ENCODE results near the gene EYA2. TPM values are rescaled to one million over a fixed set of nuclear protein-coding genes. Genes with fewer than 3 reads are reported as not detected.
A peak's percentile ranks its signal among the peaks of the same experiment; 100 is the strongest.
"Not testable (repeated sequence)": the region's sequence is repeated elsewhere in the genome, so short reads cannot be mapped to it uniquely, and the experiment has no call there.

Gene EYA2
- polyA plus RNA-seq, 1 experiment, result 4.0 TPM

DNA sequence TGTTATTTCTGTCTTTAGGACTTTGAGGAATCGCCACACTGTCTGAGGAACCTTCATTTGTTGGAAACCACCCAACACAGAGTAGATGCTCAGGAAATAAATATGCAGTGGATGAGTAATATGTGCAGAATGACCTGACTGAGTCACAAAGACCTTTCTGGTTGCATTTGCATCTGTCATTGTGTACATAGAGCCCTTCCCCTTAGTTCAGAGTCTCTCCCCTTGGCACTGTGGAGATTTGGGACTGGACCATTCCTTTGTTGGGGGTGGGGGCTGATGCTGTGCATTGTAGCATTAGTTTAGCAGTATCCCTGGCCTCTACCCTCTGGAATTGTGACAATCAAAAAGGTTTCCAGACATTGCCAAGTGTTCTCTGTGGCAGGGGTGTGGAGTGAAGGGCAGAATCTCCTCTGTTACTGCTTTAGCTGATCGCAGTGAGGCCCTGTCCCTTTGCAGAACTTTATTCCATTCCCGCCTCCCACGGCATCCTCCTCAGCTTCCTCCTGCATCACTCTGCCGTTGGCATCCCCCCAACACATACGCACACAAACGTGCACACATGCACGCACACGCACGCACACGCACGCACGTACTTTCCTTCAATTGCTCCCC lies 64.5 kb downstream of the EYA2 start:
- Histone ChIP-seq H3K4me3 (ENCODE audit: low read depth, low read length) (no peak overlapping the region), H3K27me3 (ENCODE audit: control insufficient read depth, insufficient read depth, low read length) (no peaks in the 10 kb centered on the region), H3K9me3 (ENCODE audit: control insufficient read depth, insufficient read depth, low read length) (peaks cover 6% of the 10 kb centered on the region), H3K27ac (ENCODE audit: low read depth, low read length) (peak overlapping the region; percentile 79)
- TF ChIP-seq, protein P1, sequence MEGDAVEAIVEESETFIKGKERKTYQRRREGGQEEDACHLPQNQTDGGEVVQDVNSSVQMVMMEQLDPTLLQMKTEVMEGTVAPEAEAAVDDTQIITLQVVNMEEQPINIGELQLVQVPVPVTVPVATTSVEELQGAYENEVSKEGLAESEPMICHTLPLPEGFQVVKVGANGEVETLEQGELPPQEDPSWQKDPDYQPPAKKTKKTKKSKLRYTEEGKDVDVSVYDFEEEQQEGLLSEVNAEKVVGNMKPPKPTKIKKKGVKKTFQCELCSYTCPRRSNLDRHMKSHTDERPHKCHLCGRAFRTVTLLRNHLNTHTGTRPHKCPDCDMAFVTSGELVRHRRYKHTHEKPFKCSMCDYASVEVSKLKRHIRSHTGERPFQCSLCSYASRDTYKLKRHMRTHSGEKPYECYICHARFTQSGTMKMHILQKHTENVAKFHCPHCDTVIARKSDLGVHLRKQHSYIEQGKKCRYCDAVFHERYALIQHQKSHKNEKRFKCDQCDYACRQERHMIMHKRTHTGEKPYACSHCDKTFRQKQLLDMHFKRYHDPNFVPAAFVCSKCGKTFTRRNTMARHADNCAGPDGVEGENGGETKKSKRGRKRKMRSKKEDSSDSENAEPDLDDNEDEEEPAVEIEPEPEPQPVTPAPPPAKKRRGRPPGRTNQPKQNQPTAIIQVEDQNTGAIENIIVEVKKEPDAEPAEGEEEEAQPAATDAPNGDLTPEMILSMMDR (IDR thresholded peaks at IDR 0.05; ENCODE audit: low read depth, low read length), result no peak
- CTCF ChIA-PET, result interaction anchor here (1.1 kb wide), 1 partner anchor 425 kb away, joined by 3 read pairs; no protein-coding TSS in a partner anchor
- peak; percentile 86 for DNase-seq (ENCODE audit: low read depth, low spot score)
- POLR2A ChIA-PET, result no interaction called here

DNA sequence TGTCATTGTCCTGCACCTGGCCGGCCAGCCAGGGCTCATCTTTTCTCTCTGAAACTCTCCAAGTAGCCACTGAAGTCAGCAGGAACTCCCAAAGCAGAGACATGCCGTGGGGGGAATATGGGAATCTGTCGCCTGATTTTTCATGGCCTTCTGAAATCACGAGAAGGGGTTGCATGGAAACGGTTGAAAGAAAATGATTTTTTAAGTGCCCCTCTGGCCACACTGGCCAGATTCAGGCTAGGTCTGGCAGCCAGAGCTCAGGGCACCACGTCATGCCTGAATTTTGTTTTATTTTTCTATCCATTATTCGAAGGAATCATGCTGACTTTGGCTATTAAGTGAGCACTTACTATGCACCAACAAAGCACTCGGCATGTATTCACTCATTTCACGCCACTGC lies 65.2 kb downstream of the EYA2 start:
- no peak for DNase-seq (ENCODE audit: low read depth, low spot score)
- H3K27me3 ChIP-seq (ENCODE audit: control insufficient read depth, insufficient read depth, low read length), result no peaks in the 10 kb centered on the region
- TF ChIP-seq, protein P1 (IDR thresholded peaks at IDR 0.05; ENCODE audit: low read depth, low read length), result no peak
- H3K9me3 ChIP-seq (ENCODE audit: control insufficient read depth, insufficient read depth, low read length), result peaks cover 6% of the 10 kb centered on the region
- POLR2A ChIA-PET, result no interaction called here
- H3K27ac ChIP-seq (ENCODE audit: low read depth, low read length), result peak overlapping the region; percentile 79
- H3K4me3 ChIP-seq (ENCODE audit: low read depth, low read length), result no peak overlapping the region
- CTCF ChIA-PET, result interaction anchor here (1.1 kb wide), 1 partner anchor 424 kb away, joined by 3 read pairs; no protein-coding TSS in a partner anchor

DNA sequence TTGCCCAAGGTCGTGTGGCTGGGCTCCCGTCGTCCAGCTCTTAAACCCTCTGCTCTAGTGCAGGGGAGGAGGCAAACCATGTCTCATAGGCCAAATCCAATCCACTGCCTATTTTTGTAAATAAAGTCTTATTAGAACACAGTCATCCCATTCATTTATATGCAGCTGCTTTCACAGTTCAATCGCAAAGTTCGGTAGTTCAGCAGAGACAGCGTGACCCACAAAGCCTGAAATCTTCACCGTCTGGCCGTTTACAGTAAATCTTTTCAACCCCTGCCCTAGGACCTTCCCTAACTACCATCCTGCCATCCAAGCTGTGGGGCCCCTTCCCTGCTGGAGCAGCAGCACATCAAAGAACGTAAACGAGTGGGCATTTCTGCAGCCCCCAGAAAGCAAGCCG lies 65.9 kb downstream of the EYA2 start:
- no peaks in the 10 kb centered on the region for H3K27me3 ChIP-seq (ENCODE audit: control insufficient read depth, insufficient read depth, low read length)
- TF ChIP-seq, protein P1 (IDR thresholded peaks at IDR 0.05; ENCODE audit: low read depth, low read length), result no peak
- peaks cover 6% of the 10 kb centered on the region for H3K9me3 ChIP-seq (ENCODE audit: control insufficient read depth, insufficient read depth, low read length)
- ChIA-PET POLR2A (no interaction called here), CTCF (interaction anchor here (0.6 kb wide), 1 partner anchor 595 kb away, joined by 3 read pairs; no protein-coding TSS in a partner anchor)
- H3K27ac ChIP-seq (ENCODE audit: low read depth, low read length), result no peak overlapping the region
- H3K4me3 ChIP-seq (ENCODE audit: low read depth, low read length), result no peak overlapping the region
- DNase-seq (ENCODE audit: low read depth, low spot score), result no peak

DNA sequence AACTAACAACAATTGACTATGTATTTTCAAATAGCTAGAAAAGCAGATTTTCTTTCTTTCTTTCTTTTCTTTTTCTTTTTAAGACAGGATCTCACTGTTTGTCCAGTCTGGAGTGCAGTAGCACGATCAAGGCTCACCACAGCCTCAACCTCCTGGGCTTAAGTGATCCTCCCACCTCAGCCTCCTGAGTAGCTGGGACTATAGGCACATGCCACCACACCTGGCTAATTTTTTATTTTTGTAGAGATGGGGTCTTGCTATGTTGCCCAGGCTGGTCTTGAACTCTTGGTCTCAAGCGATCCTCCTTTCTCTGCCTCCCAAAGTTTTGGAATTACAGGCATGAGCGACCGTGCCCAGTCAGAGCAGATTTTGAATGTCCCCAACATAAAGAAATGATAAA lies 67.3 kb downstream of the EYA2 start:
- POLR2A ChIA-PET; H3K4me3 ChIP-seq (ENCODE audit: low read depth, low read length); CTCF ChIA-PET; H3K9me3 ChIP-seq (ENCODE audit: control insufficient read depth, insufficient read depth, low read length); H3K27me3 ChIP-seq (ENCODE audit: control insufficient read depth, insufficient read depth, low read length); DNase-seq (ENCODE audit: low read depth, low spot score); H3K27ac ChIP-seq (ENCODE audit: low read depth, low read length): not testable (repeated sequence)

DNA sequence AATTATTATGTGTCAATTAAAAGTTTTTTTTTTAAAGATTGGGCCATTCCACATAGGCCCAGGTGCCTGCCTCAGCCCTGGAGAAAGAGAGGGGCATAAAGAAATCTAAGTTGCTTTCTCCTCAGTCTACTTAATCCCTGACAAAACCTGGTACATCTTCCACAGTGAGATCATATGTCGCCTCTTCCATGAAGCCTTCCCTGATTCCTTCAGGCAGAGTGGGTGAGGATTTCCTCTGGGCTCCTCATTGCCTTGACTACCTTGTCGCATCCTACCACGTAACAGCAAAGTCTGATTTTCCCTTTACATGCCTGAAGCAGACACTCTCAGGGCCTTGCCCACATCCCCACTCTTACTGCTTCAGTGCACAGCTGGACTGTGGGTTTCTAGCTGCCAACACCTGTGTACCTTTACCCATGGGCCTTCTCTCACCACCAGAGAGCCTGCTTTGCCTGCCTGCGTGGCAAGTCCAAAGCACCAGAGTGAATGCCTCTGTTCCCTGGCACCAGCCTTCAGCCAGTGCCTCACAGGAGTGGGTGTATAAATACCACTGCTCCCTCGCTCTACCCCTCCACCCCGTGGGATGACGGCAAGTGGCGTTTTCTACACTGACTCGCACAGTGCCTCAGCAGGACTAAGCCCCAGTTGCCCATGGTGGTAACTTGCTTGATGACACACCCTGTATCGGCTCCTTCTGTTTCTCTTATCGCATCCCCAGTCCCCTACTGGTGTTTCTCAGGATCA lies 68.0 kb downstream of the EYA2 start:
- H3K27me3 ChIP-seq (ENCODE audit: control insufficient read depth, insufficient read depth, low read length), result no peaks in the 10 kb centered on the region
- no peak overlapping the region for H3K27ac ChIP-seq (ENCODE audit: low read depth, low read length)
- H3K4me3 ChIP-seq (ENCODE audit: low read depth, low read length), result no peak overlapping the region
- POLR2A ChIA-PET, result no interaction called here
- TF ChIP-seq, protein P1 (IDR thresholded peaks at IDR 0.05; ENCODE audit: low read depth, low read length), result no peak
- CTCF ChIA-PET, result no interaction called here
- DNase-seq (ENCODE audit: low read depth, low spot score), result no peak
- H3K9me3 ChIP-seq (ENCODE audit: control insufficient read depth, insufficient read depth, low read length), result no peaks in the 10 kb centered on the region
